ENCODE measurements around the gene FYCO1.

- TF ChIP-seq GATA2 (IDR thresholded peaks at IDR 0.05; ENCODE audit: low read depth, low read length) (no peak), GATA3 (IDR thresholded peaks at IDR 0.05; ENCODE audit: low read depth, low read length) (no peak)
These were observed 14.8 kb downstream of the FYCO1 start for GRCh38 chr3:45980819-45981218.
